Measurements from ENCODE around the gene SLC38A2.

Gene SLC38A2

GRCh38 chr12:46362895-46363581 is 9.5 kb downstream of the SLC38A2 start:
- peak overlapping the region; percentile 88 for H3K4me3 ChIP-seq (replicated peaks; ENCODE audit: low read depth, low read length)
- peak; percentile 59 for DNase-seq (ENCODE audit: low read depth)
- TF ChIP-seq CTCF (IDR thresholded peaks at IDR 0.05; ENCODE audit: low read length, missing control alignments) = no peak

- H3K4me3 ChIP-seq (replicated peaks; ENCODE audit: low read depth, low read length) = no peak overlapping the region
- peak; percentile 33 for DNase-seq (ENCODE audit: low read depth)
- no peak for TF ChIP-seq CTCF (IDR thresholded peaks at IDR 0.05; ENCODE audit: low read length, missing control alignments)
Observed at GRCh38 chr12:46361667-46362034, 10.9 kb downstream of the SLC38A2 start.

- DNase-seq (ENCODE audit: low read depth) = peak; percentile 39
- no peak overlapping the region for H3K4me3 ChIP-seq (replicated peaks; ENCODE audit: low read depth, low read length)
- no peak for TF ChIP-seq CTCF (IDR thresholded peaks at IDR 0.05; ENCODE audit: low read length, missing control alignments)
Observed at GRCh38 chr12:46360908-46361666, 11.5 kb downstream of the SLC38A2 start.

- no peak overlapping the region for H3K4me3 ChIP-seq (replicated peaks; ENCODE audit: low read depth, low read length)
- no peak for DNase-seq (ENCODE audit: low read depth)
- no peak for TF ChIP-seq CTCF (IDR thresholded peaks at IDR 0.05; ENCODE audit: low read length, missing control alignments)
Observed at GRCh38 chr12:46360370-46360769, 12.2 kb downstream of the SLC38A2 start.

- no peak for TF ChIP-seq CTCF (IDR thresholded peaks at IDR 0.05; ENCODE audit: low read length, missing control alignments)
- peak; percentile 31 for DNase-seq (ENCODE audit: low read depth)
Observed at GRCh38 chr12:46359667-46360280, 12.8 kb downstream of the SLC38A2 start.

GRCh38 chr12:46358791-46359666 is 13.5 kb downstream of the SLC38A2 start:
- DNase-seq (ENCODE audit: low read depth) = peak; percentile 47
- TF ChIP-seq CTCF (IDR thresholded peaks at IDR 0.05; ENCODE audit: low read length, missing control alignments) = no peak
- H3K4me3 ChIP-seq (replicated peaks; ENCODE audit: low read depth, low read length) = no peak overlapping the region

More at GRCh38 chr12:46359667-46360280, 12.8 kb downstream of the SLC38A2 start:
- H3K4me3 ChIP-seq (replicated peaks; ENCODE audit: low read depth, low read length) = no peak overlapping the region
